Measurements from ENCODE around the gene B9D1.

B9D1 gene

DNA sequence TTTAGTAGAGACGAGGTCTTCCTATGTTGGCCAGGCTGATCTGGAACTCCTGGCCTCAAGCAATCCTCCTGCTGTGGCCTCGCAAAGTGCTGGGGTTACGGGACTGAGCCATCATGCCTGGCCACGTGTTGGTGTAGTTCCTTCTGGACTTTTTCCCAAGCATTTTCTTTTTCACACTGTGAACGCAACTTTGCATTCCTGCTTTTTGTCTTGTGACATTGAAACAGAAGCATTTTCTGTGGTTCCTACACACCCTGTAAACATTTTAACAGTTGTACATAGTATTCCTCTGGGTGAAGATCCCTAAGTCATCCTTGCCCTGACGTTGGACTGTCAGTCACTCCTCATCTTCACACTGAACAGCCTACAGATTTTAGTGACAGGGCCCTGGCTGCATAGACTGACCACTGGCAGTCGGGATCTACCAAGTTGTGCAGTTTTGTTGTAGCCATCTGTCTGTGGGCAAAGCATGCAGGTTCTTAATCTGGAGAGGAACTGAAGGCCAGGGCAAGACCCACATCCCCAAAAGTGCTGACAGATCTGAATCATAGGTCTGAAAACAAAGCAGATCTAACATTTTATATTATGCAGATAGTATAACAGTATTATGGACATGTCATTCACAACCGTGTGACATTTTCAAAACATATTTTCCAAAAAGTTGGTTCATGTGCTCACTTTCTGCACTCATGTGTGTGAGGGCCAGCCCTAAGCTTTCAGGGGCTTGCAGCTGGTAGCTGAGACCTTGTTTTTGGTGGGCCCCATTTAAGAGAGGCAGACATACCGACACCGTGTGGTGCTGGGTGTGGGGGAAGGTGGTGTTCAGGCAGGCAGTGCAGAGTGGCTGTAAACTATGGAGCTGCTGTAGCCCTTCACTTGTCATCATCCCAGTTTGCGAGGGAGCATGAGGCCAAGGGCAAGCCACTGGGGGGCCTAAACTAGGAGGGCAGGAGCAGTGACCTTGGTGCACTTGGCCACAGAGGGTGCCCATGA is 65.4 kb downstream of the B9D1 start:
- DNase-seq, result no peak

DNA sequence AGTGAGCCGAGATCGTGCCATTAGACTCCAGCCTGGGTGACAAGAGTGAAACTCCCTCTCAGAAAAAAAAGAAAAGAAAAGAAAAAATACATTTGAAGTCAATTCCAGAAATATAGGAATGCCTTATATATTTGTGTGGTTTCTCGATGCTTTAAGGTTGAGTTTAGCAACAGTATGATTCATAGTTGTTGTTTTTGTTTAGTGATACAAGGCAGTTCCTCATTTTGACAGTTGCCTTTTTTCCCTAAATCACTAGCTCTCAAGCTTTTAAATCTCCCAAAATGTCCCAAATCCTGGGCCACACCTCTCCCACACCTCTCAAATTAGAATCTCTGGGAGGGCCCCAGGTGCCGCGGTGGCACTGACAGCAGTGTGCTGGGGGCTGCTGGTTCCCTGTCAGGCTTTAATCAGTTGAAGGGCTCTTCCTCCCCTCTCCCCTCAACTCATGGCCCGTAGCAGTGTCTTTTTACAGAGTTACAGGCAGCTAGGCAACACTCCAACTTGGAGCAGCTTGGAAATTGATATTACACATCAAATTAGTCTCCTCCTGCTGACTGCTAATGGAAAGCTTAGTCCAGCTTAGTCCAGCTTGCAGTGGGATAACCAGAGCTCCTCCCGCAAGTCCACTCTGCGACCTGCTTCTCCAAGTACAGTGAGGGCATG is 66.9 kb downstream of the B9D1 start:
- no peak for DNase-seq

DNA sequence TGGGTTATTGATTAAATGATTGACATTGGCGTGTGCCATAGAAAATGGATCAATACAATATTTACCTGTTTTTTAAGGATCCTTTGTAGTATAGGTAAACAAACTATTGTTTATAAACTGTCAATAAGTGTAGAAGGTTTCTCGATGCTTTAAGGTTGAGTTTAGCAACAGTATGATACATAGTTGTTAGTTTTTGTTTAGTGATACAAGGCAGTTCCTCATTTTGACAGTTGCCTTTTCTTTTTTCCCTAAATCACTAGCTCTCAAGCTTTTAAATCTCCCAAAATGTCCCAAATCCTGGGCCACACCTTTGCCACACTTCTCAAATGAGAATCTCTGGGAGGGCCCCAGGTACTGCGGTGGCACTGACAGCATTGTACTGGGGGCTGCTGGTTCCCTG is 68.1 kb downstream of the B9D1 start:
- DNase-seq, result no peak
